ENCODE data around the gene DPP3.
"Not testable (repeated sequence)": the region's sequence is repeated elsewhere in the genome, so short reads cannot be mapped to it uniquely, and the experiment has no call there.

Gene DPP3

DNA sequence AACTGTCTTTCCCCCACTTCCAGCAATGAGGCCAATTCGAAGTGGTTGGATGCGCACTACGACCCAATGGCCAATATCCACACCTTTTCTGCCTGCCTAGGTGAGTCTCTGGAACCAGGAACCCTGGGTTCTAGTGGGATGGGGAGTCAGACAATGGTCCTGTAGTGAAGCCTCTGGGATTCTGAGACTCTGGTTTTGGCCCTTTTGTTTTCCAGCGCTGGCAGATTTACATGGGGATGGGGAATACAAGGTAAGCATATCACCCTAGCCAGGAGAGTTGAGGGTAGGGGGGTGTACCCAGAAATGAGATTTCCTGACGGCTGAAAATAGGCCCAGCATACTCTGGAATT, 30.7 kb downstream of the DPP3 start:
- DNase-seq: peak in 1 of 42 donors; percentile 4
- intact Hi-C loops (cut with DNase I): no loop called here

DNA sequence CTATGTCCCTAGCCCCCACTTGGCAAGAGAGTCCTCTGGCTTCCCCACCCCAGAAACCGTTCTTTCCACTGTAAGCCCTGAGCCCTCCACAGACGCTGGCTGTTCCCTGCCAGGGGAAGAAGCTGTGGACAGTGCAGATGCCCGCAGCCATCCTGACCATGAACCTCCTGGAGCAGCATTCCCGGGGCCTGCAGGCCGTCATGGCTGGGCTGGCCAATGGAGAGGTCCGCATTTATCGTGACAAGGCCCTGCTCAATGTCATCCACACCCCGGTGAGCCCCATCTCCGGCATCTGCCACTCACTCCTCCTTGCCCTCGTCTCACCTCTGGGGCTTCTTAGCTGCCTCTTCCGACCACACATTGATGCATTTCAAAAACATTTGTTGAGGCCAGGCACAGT, 43.4 kb downstream of the DPP3 start:
- intact Hi-C loops (cut with DNase I): no loop called here
- DNase-seq: no peak

DNA sequence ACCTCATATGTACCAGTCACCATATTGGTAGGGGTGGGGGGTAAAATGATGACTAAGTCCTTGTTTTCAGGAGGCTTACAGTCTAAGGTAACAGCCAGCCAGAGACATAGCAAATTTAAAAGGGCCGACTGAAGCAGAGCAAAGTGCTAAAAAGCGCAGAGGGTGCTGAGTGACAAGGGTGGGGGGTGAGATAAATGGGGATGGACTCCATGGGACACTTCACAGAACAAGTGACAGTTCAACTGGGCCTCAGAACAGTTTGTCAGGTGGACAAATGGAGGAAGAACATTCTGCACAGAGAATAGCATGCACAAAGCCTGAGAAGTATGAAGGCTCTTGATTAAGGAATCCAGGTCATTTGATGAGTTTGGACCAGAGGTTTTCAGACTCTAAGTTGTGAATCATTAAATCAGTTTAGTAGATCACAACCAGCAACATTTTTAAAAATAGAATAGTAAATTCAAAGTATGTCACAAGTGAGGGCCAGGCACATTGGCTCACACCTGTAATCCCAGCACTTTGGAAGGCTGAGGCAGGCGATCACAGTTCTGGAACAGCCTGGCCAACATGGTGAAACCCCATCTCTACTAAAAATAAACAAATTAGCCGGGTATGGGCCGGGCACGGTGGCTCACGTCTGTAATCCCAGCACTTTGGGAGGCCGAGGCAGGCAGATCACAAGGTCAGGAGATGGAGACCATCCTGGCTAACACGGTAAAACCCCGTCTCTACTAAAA, 44.2 kb downstream of the DPP3 start:
- no peak for DNase-seq
- intact Hi-C loops (cut with DNase I): no loop called here

DNA sequence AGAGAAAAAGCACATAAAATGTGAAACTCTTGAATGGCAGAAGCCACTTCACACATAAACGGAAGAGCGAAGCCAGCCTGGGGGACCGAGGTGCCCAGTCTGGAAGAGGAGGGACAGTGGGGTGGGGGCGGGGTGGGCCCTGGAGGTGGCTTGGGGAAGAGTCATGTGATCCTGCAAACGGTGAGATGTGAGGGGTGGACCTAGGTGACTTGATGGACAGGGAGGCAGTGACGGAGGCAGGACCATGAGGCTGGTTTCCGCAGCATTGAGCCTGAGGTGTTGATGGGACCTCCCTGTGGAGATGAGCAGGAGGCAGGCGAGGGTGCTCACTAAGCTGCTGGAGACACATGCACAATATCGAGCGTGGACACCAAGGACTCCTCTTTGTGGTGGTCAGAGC, 48.8 kb downstream of the DPP3 start:
- no peak for DNase-seq
- intact Hi-C loops (cut with DNase I): no loop called here

GRCh38 chr11:66529655-66530054, 49.4 kb downstream of the DPP3 start:
- intact Hi-C loops (cut with DNase I): no loop called here
- no peak for DNase-seq

- DNase-seq: no peak
- intact Hi-C loops (cut with DNase I): no loop called here
Measured at GRCh38 chr11:66530927-66531709, 50.9 kb downstream of the DPP3 start.

DNA sequence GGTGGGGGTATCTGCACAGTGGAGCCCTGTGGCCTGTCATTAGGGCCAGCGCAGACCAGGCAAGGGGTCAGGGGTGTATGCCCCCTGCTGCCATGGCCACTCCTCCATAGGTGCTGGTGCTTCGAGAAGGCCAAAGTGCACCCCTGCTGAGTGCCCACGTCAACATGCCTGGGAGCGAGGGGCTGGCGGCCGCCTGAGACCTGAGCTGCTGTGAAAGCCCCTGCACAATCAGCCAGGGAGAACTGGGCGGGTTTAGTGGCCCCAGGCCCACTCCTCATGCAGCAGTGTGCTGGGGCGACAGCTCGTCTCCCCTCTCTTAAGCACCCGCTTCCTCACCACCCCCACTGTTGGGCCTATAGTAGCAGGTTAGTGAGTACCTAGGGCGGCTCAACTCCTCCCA, 51.6 kb downstream of the DPP3 start:
- no peak for DNase-seq
- intact Hi-C loops (cut with DNase I): no loop called here

DNA sequence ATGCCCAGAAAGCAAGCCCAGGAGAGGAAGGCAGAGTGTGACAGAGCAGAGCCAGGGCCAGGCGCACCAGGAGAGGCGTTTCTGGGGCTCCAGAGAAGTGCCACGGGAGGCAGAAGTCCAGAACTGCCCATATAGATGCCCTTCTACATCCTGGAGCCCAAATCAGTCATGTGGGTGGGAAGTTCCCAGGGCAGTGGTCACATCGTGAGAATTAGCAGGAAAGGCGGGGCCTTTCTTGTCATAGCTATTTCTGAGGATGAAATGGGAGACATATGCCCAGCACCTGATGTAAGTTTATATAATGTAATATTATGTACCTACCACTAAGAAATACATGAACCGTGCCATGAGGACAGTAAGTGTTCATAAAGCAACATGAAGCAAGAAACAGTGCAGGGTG, 52.5 kb downstream of the DPP3 start:
- intact Hi-C loops (cut with DNase I): no loop called here
- no peak for DNase-seq

DNA sequence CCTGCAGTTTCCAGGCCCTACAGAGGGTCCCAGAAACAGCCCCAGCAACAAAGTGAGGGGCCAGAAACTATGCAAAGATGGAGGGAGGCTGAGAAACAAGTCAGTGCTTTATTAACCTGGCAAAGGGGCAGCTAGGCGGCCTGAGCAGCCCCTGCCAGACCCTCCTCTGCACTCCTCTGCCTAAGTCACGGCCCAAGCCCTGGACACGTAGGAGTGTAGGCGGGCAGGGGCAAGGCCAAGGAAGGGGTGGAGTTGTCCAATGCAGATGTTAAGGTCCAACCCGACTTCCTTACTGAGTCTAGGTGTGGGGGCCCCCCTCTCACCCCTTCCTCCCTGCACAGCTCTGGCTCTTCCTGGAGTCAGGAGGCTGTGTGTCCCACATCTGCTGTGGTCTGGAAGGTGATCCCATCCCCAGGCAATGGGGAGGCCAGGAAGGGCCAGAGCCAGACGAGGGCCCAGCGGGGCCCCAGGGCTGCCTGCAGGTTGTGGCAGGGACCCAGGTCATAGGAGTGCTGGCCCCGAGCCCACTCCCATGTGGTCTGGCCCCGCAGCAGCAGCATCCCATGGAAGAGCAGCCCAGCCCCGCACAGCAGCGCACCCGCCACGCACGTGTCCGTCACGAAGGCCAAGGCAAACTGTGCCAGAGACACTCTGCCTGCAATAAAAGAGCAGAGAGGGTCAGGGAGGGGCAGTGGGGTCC, 59.1 kb downstream of the DPP3 start:
- no peak for DNase-seq
- intact Hi-C loops (cut with DNase I): no loop called here

DNA sequence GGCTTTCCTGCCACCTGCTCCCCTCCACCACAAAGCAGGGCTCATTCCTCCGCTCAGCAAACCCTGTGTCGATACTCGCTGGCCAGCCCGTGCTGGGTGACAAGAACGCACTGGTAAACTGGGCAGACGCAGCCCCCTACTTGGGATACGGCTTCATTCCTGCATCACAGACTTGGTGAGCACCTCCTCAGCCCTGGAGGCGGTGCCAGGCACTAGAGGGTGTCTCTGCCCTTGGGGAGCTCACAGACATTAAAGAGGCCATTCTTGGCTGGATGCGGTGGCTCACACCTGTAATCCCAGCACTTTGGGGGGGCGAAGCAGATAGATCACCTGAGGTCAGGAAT, 59.6 kb downstream of the DPP3 start:
- intact Hi-C loops (cut with DNase I): no loop called here
- DNase-seq: no peak

DNA sequence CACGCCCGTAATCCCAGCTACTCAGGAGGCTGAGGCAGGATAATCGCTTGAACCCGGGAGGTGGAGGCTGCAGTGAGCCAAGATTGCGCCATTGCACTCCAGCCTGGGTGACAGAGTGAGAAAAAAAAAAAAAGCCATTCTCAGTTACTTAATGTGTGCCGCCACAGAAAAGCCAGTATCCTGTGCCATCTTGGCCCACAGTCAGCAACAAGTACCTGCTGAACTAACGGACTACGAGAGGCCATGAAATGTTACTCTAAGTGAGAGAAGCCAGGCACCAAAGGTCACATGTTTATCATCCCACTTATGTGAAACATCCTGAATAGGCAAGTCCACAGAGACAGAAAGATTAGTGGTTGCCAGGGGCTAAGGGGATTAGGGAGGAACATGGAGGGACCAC, 60.4 kb downstream of the DPP3 start:
- intact Hi-C loops (cut with DNase I); DNase-seq: not testable (repeated sequence)

DNA sequence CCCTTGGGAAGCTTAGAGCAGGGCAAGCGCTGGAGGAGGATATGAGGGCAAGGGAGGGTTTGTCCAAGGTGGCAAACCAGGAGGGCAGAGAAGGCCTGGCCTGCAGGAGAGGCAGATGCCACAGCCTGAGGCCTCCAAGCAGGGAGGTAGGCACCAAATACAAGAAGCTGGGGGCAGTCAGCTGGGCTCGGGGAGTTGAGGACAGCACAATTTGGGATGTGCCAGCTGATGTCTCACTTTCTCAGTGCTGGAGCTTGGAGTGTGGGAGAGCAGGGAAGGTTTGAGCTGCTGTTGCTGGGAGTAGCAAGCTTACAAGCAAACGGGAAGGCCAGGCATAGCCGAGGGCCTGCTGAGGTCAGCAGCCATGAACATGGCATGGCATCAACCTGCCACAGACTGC, 61.7 kb downstream of the DPP3 start:
- intact Hi-C loops (cut with DNase I): no loop called here
- DNase-seq: no peak

GRCh38 chr11:66542362-66542761, 62.1 kb downstream of the DPP3 start:
- intact Hi-C loops (cut with DNase I): no loop called here

GRCh38 chr11:66543263-66544107, 63.3 kb downstream of the DPP3 start:
- intact Hi-C loops (cut with DNase I): no loop called here
- DNase-seq: peak in 25 of 42 donors; percentile 13 to 64 (median 44)

More at GRCh38 chr11:66542362-66542761, 62.1 kb downstream of the DPP3 start:
- DNase-seq: no peak

- intact Hi-C loops (cut with DNase I); DNase-seq: not testable (repeated sequence)
Measured at GRCh38 chr11:66544952-66545351, 64.7 kb downstream of the DPP3 start.

GRCh38 chr11:66545701-66546367, 65.6 kb downstream of the DPP3 start, which contains the start of gene ZDHHC24:
Gene ZDHHC24, minus strand, starts transcription at chr11:66546048. Its CDS starts 45 bp downstream, at chr11:66546003.
- intact Hi-C loops (cut with DNase I): no loop called here
- peak; percentile 90 to 98 (median 96) for DNase-seq

GRCh38 chr11:66546368-66546965, 66.2 kb downstream of the DPP3 start, which contains the start of gene ACTN3:
Gene ACTN3, plus strand, starts transcription at chr11:66546903. Its CDS starts 35 bp downstream, at chr11:66546938.
- intact Hi-C loops (cut with DNase I): no loop called here
- DNase-seq: no peak

GRCh38 chr11:66546966-66547661, 66.9 kb downstream of the DPP3 start:
- no peak for DNase-seq
- intact Hi-C loops (cut with DNase I): no loop called here
